ENCODE data around the gene PI4KB. TPM values are rescaled to one million over a fixed set of nuclear protein-coding genes. Genes with fewer than 3 reads are reported as not detected.

PI4KB gene
- total RNA-seq, 1 experiment from 2014 or later = 50.7 TPM

GRCh38 chr1:151343587-151343986 lies 16.4 kb upstream of the PI4KB start:
- Mint-ChIP-seq H3K27me3 (ENCODE audit: unreplicated experiment) (no peaks in the 10 kb centered on the region), H3K9me3 (ENCODE audit: low read depth, unreplicated experiment) (no peaks in the 10 kb centered on the region), H3K4me1 (ENCODE audit: low read depth, unreplicated experiment) (peaks cover 24% of the 10 kb centered on the region), H3K36me3 (ENCODE audit: insufficient read depth, unreplicated experiment) (peaks cover 39% of the 10 kb centered on the region), H3K4me3 (ENCODE audit: low read depth, unreplicated experiment) (no peak overlapping the region), H3K27ac (ENCODE audit: unreplicated experiment) (no peak overlapping the region)
- CTCF ChIA-PET = no interaction called here
- no peak for TF ChIP-seq CTCF (IDR thresholded peaks at IDR 0.05; ENCODE audit: unreplicated experiment)
- intact Hi-C loops (cut with micrococcal nuclease; ENCODE audit: unreplicated experiment) = loop anchor here (5.0 kb wide), 1 partner anchor 54 kb away; the partner anchor contains the start of gene PSMB4
- no peak for DNase-seq
- BruUV-seq (replicated peaks) = no TSS peak

- DNase-seq = no peak
- CTCF ChIA-PET = interaction anchor here (0.7 kb wide), 1 partner anchor 42 kb away, joined by 5 read pairs; no protein-coding TSS in a partner anchor
- Mint-ChIP-seq H3K9me3 (ENCODE audit: low read depth, unreplicated experiment) (no peaks in the 10 kb centered on the region), H3K27me3 (ENCODE audit: unreplicated experiment) (no peaks in the 10 kb centered on the region), H3K27ac (ENCODE audit: unreplicated experiment) (peak overlapping the region; percentile 45), H3K36me3 (ENCODE audit: insufficient read depth, unreplicated experiment) (peaks cover 39% of the 10 kb centered on the region), H3K4me1 (ENCODE audit: low read depth, unreplicated experiment) (peaks cover 17% of the 10 kb centered on the region), H3K4me3 (ENCODE audit: low read depth, unreplicated experiment) (no peak overlapping the region)
- intact Hi-C loops (cut with micrococcal nuclease; ENCODE audit: unreplicated experiment) = loop anchor here (5.0 kb wide), 1 partner anchor 55 kb away; the partner anchor contains the start of gene PSMB4
- TF ChIP-seq CTCF (IDR thresholded peaks at IDR 0.05; ENCODE audit: unreplicated experiment) = no peak
- BruUV-seq (replicated peaks) = no TSS peak
These were observed 15.4 kb upstream of the PI4KB start for GRCh38 chr1:151342569-151342968.

- DNase-seq = no peak
- H3K27ac Mint-ChIP-seq (ENCODE audit: unreplicated experiment) = no peak overlapping the region
These were observed 14.8 kb upstream of the PI4KB start for GRCh38 chr1:151342021-151342420.

GRCh38 chr1:151340870-151341754 lies 13.9 kb upstream of the PI4KB start:
- Mint-ChIP-seq H3K4me3 (ENCODE audit: low read depth, unreplicated experiment) (no peak overlapping the region), H3K27ac (ENCODE audit: unreplicated experiment) (peak overlapping the region; percentile 3), H3K36me3 (ENCODE audit: insufficient read depth, unreplicated experiment) (peaks cover 28% of the 10 kb centered on the region), H3K9me3 (ENCODE audit: low read depth, unreplicated experiment) (no peaks in the 10 kb centered on the region), H3K4me1 (ENCODE audit: low read depth, unreplicated experiment) (peaks cover 3% of the 10 kb centered on the region), H3K27me3 (ENCODE audit: unreplicated experiment) (no peaks in the 10 kb centered on the region)
- BruUV-seq (replicated peaks) = no TSS peak
- peak; percentile 72 for DNase-seq
- CTCF ChIA-PET = interaction anchor here (0.5 to 2.5 kb wide), 22 partner anchors 9 to 241 kb away, joined by 3 to 84 read pairs (median 5); partner anchors contain the start of genes PI4KB, PSMB4, PSMD4 and ZNF687
- intact Hi-C loops (cut with micrococcal nuclease; ENCODE audit: unreplicated experiment) = loop anchor here (1.0 to 5.0 kb wide), 3 partner anchors 40 to 144 kb away; partner anchors contain the start of gene PSMB4
- TF ChIP-seq CTCF (IDR thresholded peaks at IDR 0.05; ENCODE audit: unreplicated experiment) = peak; percentile 46

More at GRCh38 chr1:151342021-151342420, 14.8 kb upstream of the PI4KB start:
- H3K4me1 Mint-ChIP-seq (ENCODE audit: low read depth, unreplicated experiment) = peaks cover 12% of the 10 kb centered on the region
- H3K4me3 Mint-ChIP-seq (ENCODE audit: low read depth, unreplicated experiment) = no peak overlapping the region
- peaks cover 37% of the 10 kb centered on the region for H3K36me3 Mint-ChIP-seq (ENCODE audit: insufficient read depth, unreplicated experiment)
- CTCF ChIA-PET = interaction anchor here (2.1 kb wide), 1 partner anchor 60 kb away, joined by 10 read pairs; the partner anchor contains the start of gene ZNF687
- intact Hi-C loops (cut with micrococcal nuclease; ENCODE audit: unreplicated experiment) = loop anchor here (5.0 kb wide), 1 partner anchor 55 kb away; the partner anchor contains the start of gene PSMB4
- no peak for TF ChIP-seq CTCF (IDR thresholded peaks at IDR 0.05; ENCODE audit: unreplicated experiment)
- no peaks in the 10 kb centered on the region for H3K27me3 Mint-ChIP-seq (ENCODE audit: unreplicated experiment)
- no peaks in the 10 kb centered on the region for H3K9me3 Mint-ChIP-seq (ENCODE audit: low read depth, unreplicated experiment)
- BruUV-seq (replicated peaks) = no TSS peak
